PC-3 (cell line): ENCODE measurements around the gene ZFP90.

Experiments used
- CTCF ChIP-seq: fragments of 300-600 bp; sonication (generic); conservative IDR thresholded peaks from 2 replicates; pipeline ENCODE4 v1.5.1; 2017; ENCODE audit warnings: antibody characterized with exemption, low read depth, mild to moderate bottlenecking, low read length
- EZH2 ChIP-seq: fragments of 300-600 bp; sonication (generic); IDR thresholded peaks from one replicate; pipeline ENCODE4 v1.6.1; 2017; ENCODE audit warnings: antibody characterized with exemption, mild to moderate bottlenecking, low read length; ENCODE audit not compliant: unreplicated experiment
- EZH2phosphoT487 ChIP-seq: fragments of 300-600 bp; sonication (generic); IDR thresholded peaks from 2 replicates; pipeline ENCODE4 v1.6.1; 2018; ENCODE audit warnings: mild to moderate bottlenecking, antibody characterized with exemption, low read length, borderline replicate concordance

GRCh38 chr16:68605746-68606145 is 66.7 kb downstream of the ZFP90 start:
- TF ChIP-seq CTCF (no peak), EZH2phosphoT487 (no peak), EZH2 (no peak)
